ENCODE results near the gene INKA2.

GRCh38 chr1:111737216-111738132 is 1.7 kb downstream of the INKA2 start:
- no peak for TF ChIP-seq CTCF (IDR thresholded peaks at IDR 0.05)
- TF ChIP-seq POLR2A (IDR thresholded peaks at IDR 0.05): no peak
- TF ChIP-seq EP300 (IDR thresholded peaks at IDR 0.05): no peak
